Neural crest cell (in vitro differentiated cells): ENCODE data around the gene QRFP. TPM values are rescaled to one million over a fixed set of nuclear protein-coding genes. Genes with fewer than 3 reads are reported as not detected.

Experiments used
- DNase-seq: peaks from one replicate; pipeline ENCODE4 v3.0.0; 2021; ENCODE audit warnings: low read depth, mixed read lengths, low spot score
- H3K27ac Mint-ChIP-seq: one replicate; pipeline ENCODE4 v1.8.0; 2021; ENCODE audit warnings: mild to moderate bottlenecking, mixed read lengths; ENCODE audit not compliant: unreplicated experiment
- H3K27me3 Mint-ChIP-seq: 2 replicates; pipeline ENCODE4 v1.8.0; 2021; ENCODE audit warnings: low read depth, mild to moderate bottlenecking, mixed read lengths
- H3K36me3 Mint-ChIP-seq: 2 replicates; pipeline ENCODE4 v1.8.0; 2021; ENCODE audit warnings: low read depth, mild to moderate bottlenecking, mixed read lengths
- H3K4me1 Mint-ChIP-seq: 2 replicates; pipeline ENCODE4 v1.8.0; 2021; ENCODE audit warnings: mixed read lengths
- H3K4me3 Mint-ChIP-seq: one replicate; pipeline ENCODE4 v1.8.0; 2021; ENCODE audit warnings: mild to moderate bottlenecking, mixed read lengths
- H3K9me3 Mint-ChIP-seq: 2 replicates; pipeline ENCODE4 v1.8.0; 2021; ENCODE audit warnings: mixed read lengths
- total RNA-seq: library from RNA; stranded (reverse); gene quantifications from 2 replicates; pipeline ENCODE4 v1.2.1, GENCODE V29; 2021
- TF ChIP-seq, protein P1 (sequence below): fragments of 200-600 bp; sonication (generic); conservative IDR thresholded peaks from 2 replicates; pipeline ENCODE4 v1.5.0; 2021; ENCODE audit warnings: antibody characterized with exemption, mild to moderate bottlenecking

Gene QRFP
- total RNA-seq, 1 donor from 2014 or later, result not detected

DNA sequence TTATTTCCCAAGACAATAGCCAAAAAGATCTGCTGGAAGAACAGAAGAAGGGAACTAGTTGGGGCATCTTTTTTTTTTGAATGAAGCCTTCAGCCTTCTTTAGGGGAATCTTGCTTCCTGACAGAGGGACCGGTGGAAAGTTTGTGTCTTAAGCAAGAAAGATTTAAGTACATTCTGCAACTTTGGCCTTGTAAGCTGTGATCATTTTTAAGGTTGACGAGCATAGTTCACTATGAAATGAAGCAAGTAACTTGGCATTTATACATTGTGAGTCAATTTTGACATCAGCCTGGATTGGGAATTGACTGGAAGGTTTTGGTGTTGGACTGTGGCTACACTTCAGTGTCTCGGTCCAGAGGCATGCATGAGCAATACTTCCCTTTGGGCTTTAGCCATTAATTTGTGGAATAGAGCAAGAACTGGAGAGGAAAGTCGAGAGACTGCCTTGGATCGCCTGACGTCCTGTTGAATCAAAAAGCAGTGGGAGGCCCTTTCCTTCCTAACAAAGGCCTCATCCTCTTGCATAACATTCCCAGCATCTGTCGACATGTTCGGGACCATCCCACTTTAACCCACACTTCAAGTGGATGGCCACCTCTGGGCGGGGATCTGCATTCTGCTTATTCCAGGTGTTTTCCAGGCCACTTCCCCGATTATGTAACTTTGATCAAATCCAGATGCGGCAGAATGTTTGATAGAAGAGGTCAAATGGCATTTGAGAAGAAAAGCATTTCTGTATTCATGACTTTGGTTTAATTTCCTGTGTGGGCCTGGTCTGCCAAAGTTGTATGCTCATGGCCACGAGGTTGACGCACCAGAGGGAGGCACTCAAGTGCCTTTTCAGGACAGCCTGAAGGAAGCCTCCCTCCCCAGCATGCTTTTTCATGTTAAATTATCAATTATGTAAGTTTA is 49.0 kb downstream of the QRFP start:
- peak overlapping the region; percentile 44 for H3K27ac Mint-ChIP-seq
- DNase-seq, result no peak
- H3K4me1 Mint-ChIP-seq, result peaks cover 55% of the 10 kb centered on the region
- no peaks in the 10 kb centered on the region for H3K36me3 Mint-ChIP-seq
- H3K9me3 Mint-ChIP-seq, result no peaks in the 10 kb centered on the region
- H3K4me3 Mint-ChIP-seq, result no peak overlapping the region
- H3K27me3 Mint-ChIP-seq, result no peaks in the 10 kb centered on the region
- TF ChIP-seq, protein P1, sequence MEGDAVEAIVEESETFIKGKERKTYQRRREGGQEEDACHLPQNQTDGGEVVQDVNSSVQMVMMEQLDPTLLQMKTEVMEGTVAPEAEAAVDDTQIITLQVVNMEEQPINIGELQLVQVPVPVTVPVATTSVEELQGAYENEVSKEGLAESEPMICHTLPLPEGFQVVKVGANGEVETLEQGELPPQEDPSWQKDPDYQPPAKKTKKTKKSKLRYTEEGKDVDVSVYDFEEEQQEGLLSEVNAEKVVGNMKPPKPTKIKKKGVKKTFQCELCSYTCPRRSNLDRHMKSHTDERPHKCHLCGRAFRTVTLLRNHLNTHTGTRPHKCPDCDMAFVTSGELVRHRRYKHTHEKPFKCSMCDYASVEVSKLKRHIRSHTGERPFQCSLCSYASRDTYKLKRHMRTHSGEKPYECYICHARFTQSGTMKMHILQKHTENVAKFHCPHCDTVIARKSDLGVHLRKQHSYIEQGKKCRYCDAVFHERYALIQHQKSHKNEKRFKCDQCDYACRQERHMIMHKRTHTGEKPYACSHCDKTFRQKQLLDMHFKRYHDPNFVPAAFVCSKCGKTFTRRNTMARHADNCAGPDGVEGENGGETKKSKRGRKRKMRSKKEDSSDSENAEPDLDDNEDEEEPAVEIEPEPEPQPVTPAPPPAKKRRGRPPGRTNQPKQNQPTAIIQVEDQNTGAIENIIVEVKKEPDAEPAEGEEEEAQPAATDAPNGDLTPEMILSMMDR, result no peak

- no peaks in the 10 kb centered on the region for H3K9me3 Mint-ChIP-seq
- H3K36me3 Mint-ChIP-seq, result no peaks in the 10 kb centered on the region
- H3K27ac Mint-ChIP-seq, result peak overlapping the region; percentile 59
- no peak overlapping the region for H3K4me3 Mint-ChIP-seq
- TF ChIP-seq, protein P1, result no peak
- H3K4me1 Mint-ChIP-seq, result peaks cover 62% of the 10 kb centered on the region
- no peaks in the 10 kb centered on the region for H3K27me3 Mint-ChIP-seq
- no peak for DNase-seq
Measured at GRCh38 chr9:130846487-130847305, 49.9 kb downstream of the QRFP start.

GRCh38 chr9:130845901-130846481 is 50.6 kb downstream of the QRFP start:
- no peaks in the 10 kb centered on the region for H3K27me3 Mint-ChIP-seq
- peak overlapping the region; percentile 70 for H3K4me3 Mint-ChIP-seq
- H3K36me3 Mint-ChIP-seq, result no peaks in the 10 kb centered on the region
- TF ChIP-seq, protein P1, result no peak
- H3K9me3 Mint-ChIP-seq, result no peaks in the 10 kb centered on the region
- DNase-seq, result no peak
- peaks cover 65% of the 10 kb centered on the region for H3K4me1 Mint-ChIP-seq
- peak overlapping the region; percentile 59 for H3K27ac Mint-ChIP-seq

DNA sequence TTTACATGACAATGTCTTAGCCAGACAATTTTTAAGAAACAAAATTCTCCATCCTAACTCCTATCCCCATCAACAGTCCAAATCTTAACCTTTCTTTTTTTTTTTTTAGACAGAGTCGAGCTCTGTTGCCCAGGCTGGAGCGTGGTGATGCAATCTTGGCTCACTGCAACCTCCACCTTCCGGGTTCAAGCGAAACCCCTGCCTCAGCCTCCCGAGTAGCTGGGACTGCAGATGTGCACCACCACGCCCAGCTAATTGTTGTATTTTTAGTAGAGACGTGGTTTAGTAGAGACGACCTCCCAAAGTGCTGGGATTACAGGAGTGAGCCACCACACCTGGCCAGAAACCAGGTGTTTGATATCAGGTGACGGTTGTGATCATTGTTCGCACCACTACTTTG is 51.4 kb downstream of the QRFP start:
- Mint-ChIP-seq H3K9me3 (no peaks in the 10 kb centered on the region), H3K4me3 (no peak overlapping the region), H3K4me1 (peaks cover 66% of the 10 kb centered on the region), H3K27me3 (no peaks in the 10 kb centered on the region), H3K27ac (no peak overlapping the region), H3K36me3 (no peaks in the 10 kb centered on the region)
- TF ChIP-seq, protein P1, result no peak
- DNase-seq, result no peak

DNA sequence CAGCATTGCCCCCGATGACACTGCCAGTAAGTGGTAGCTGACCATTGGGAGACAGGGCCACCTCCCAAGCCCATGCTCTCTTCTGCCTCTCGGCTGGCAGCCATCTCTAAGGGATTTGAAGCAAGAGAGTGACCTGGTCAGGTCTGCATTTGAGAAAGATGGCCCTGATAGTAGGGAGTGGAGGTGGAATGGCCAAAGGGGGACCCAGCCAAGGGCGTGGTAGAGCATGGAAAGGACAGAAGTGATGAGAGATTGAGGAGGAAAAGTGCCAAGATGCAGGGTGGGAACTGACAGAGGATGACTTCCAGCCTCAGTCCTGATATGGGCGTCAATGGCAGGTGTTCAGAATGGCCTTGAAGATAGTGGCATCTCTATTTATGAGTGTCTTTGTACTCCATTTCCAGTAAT is 52.6 kb downstream of the QRFP start:
- no peak for DNase-seq
- H3K27me3 Mint-ChIP-seq, result no peaks in the 10 kb centered on the region
- peak overlapping the region; percentile 43 for H3K27ac Mint-ChIP-seq
- no peaks in the 10 kb centered on the region for H3K36me3 Mint-ChIP-seq
- TF ChIP-seq, protein P1, result no peak
- peak overlapping the region; percentile 3 for H3K4me3 Mint-ChIP-seq
- peaks cover 72% of the 10 kb centered on the region for H3K4me1 Mint-ChIP-seq
- no peaks in the 10 kb centered on the region for H3K9me3 Mint-ChIP-seq
